ENCODE results near the gene TYW1.
A peak's percentile ranks its signal among the peaks of the same experiment; 100 is the strongest.
"Not testable (repeated sequence)": the region's sequence is repeated elsewhere in the genome, so short reads cannot be mapped to it uniquely, and the experiment has no call there.

The TYW1 gene

GRCh38 chr7:67257779-67258178 is 261.1 kb downstream of the TYW1 start:
- DNase-seq, result not testable (repeated sequence)

GRCh38 chr7:67259363-67259762 is 262.7 kb downstream of the TYW1 start:
- DNase-seq, result not testable (repeated sequence)

GRCh38 chr7:67260166-67260586 is 263.5 kb downstream of the TYW1 start:
- peak; percentile 6 for DNase-seq

- DNase-seq, result not testable (repeated sequence)
Observed at GRCh38 chr7:67264000-67264399, 267.4 kb downstream of the TYW1 start.

- not testable (repeated sequence) for DNase-seq
Observed at GRCh38 chr7:67266070-67266469, 269.4 kb downstream of the TYW1 start.

GRCh38 chr7:67267914-67268313 is 271.3 kb downstream of the TYW1 start:
- no peak for DNase-seq

- DNase-seq, result not testable (repeated sequence)
Observed at GRCh38 chr7:67269916-67270315, 273.3 kb downstream of the TYW1 start.

Data from activated effector memory CD4-positive, alpha-beta T cell treated with Interleukin-2 at 50 U/mL for 16 hours (primary cell).